ENCODE measurements around the gene SF3A2. TPM values are rescaled to one million over a fixed set of nuclear protein-coding genes. Genes with fewer than 3 reads are reported as not detected.

The SF3A2 gene
- total RNA-seq, 1 donor = 27.9 TPM

- peak; percentile 80 for DNase-seq (ENCODE audit: insufficient read length, low spot score, missing footprints)
- H3K4me2 ChIP-seq (ENCODE audit: insufficient read depth, low read length) = no peak overlapping the region
- TF ChIP-seq CTCF (IDR thresholded peaks at IDR 0.05; ENCODE audit: extremely low read depth, low read depth, low read length) = no peak
- H3K79me2 ChIP-seq (ENCODE audit: insufficient read depth, low read length) = peaks cover 34% of the 10 kb centered on the region
- no peak overlapping the region for H2AFZ ChIP-seq (ENCODE audit: low read length)
- no peak overlapping the region for H3K4me3 ChIP-seq (ENCODE audit: insufficient read depth, low read length)
- H3K27me3 ChIP-seq (ENCODE audit: insufficient read depth, low read length) = peaks cover 29% of the 10 kb centered on the region
- H3K4me1 ChIP-seq (ENCODE audit: insufficient read depth, low read length) = no peaks in the 10 kb centered on the region
- H3K27ac ChIP-seq (ENCODE audit: low read depth, low read length) = no peak overlapping the region
- H4K20me1 ChIP-seq (ENCODE audit: insufficient read depth, low read length) = peaks cover 54% of the 10 kb centered on the region
- no peaks in the 10 kb centered on the region for H3K9me3 ChIP-seq (ENCODE audit: low read depth, low read length)
- peaks cover 35% of the 10 kb centered on the region for H3K36me3 ChIP-seq (ENCODE audit: insufficient read depth, low read length)
Measured at GRCh38 chr19:2247433-2248101, 10.9 kb downstream of the SF3A2 start.

GRCh38 chr19:2248136-2249009 is 11.7 kb downstream of the SF3A2 start:
- Histone ChIP-seq H3K27me3 (ENCODE audit: insufficient read depth, low read length) (peaks cover 37% of the 10 kb centered on the region), H3K4me3 (ENCODE audit: insufficient read depth, low read length) (no peak overlapping the region), H4K20me1 (ENCODE audit: insufficient read depth, low read length) (peaks cover 46% of the 10 kb centered on the region), H3K79me2 (ENCODE audit: insufficient read depth, low read length) (peaks cover 26% of the 10 kb centered on the region), H3K4me2 (ENCODE audit: insufficient read depth, low read length) (no peak overlapping the region), H3K4me1 (ENCODE audit: insufficient read depth, low read length) (no peaks in the 10 kb centered on the region), H2AFZ (ENCODE audit: low read length) (no peak overlapping the region), H3K9me3 (ENCODE audit: low read depth, low read length) (no peaks in the 10 kb centered on the region), H3K27ac (ENCODE audit: low read depth, low read length) (no peak overlapping the region), H3K36me3 (ENCODE audit: insufficient read depth, low read length) (peaks cover 35% of the 10 kb centered on the region)
- TF ChIP-seq CTCF (IDR thresholded peaks at IDR 0.05; ENCODE audit: extremely low read depth, low read depth, low read length) = no peak
- peak; percentile 80 for DNase-seq (ENCODE audit: insufficient read length, low spot score, missing footprints)

DNA sequence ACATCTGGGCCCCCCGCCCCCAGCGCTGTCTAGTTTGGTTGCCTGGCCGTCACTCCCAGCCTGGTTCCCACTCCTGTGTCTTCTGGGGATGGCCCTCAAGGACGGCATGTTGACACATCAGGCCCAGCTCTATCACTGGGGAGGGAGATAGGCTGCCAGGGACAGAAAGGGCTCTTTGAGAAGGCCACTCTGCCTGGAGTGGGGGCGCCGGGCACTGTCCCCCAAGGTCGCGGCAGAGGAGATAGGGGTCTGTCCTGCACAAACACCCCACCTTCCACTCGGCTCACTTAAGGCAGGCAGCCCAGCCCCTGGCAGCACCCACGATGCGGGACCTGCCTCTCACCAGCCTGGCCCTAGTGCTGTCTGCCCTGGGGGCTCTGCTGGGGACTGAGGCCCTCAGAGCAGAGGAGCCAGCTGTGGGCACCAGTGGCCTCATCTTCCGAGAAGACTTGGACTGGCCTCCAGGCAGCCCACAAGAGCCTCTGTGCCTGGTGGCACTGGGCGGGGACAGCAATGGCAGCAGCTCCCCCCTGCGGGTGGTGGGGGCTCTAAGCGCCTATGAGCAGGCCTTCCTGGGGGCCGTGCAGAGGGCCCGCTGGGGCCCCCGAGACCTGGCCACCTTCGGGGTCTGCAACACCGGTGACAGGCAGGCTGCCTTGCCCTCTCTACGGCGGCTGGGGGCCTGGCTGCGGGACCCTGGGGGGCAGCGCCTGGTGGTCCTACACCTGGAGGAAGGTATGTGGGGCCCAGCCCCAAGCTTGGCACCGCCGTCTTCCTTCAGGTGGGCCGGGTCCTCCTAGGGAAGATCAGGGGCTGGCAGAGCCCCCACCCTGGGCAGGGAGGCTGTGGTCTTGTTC is 12.6 kb downstream of the SF3A2 start, which contains the start of gene AMH:
Gene AMH, plus strand, starts transcription at position 314 of the 857 bp plus-strand sequence. Its CDS starts 10 bp downstream, at position 324.
- TF ChIP-seq CTCF (IDR thresholded peaks at IDR 0.05; ENCODE audit: extremely low read depth, low read depth, low read length) = no peak
- DNase-seq (ENCODE audit: insufficient read length, low spot score, missing footprints) = peak; percentile 83
- Histone ChIP-seq H3K27ac (ENCODE audit: low read depth, low read length) (no peak within 1 kb of the TSS), H3K79me2 (ENCODE audit: insufficient read depth, low read length) (peaks cover 18% of the 10 kb centered on the region), H3K36me3 (ENCODE audit: insufficient read depth, low read length) (peaks cover 29% of the 10 kb centered on the region), H2AFZ (ENCODE audit: low read length) (no peak within 1 kb of the TSS), H4K20me1 (ENCODE audit: insufficient read depth, low read length) (peaks cover 40% of the 10 kb centered on the region), H3K4me2 (ENCODE audit: insufficient read depth, low read length) (no peak within 1 kb of the TSS), H3K4me3 (ENCODE audit: insufficient read depth, low read length) (no peak within 1 kb of the TSS), H3K9me3 (ENCODE audit: low read depth, low read length) (no peaks in the 10 kb centered on the region), H3K4me1 (ENCODE audit: insufficient read depth, low read length) (no peaks in the 10 kb centered on the region), H3K27me3 (ENCODE audit: insufficient read depth, low read length) (peaks cover 46% of the 10 kb centered on the region)

Data from osteoblast (primary cell).